Fibroblast of skin of right biceps (primary cell): ENCODE data around the gene ACTR3.

Experiments
- DNase-seq: peaks from one replicate; pipeline ENCODE4 v3.0.0-alpha.2; 2013

ACTR3 gene

DNA sequence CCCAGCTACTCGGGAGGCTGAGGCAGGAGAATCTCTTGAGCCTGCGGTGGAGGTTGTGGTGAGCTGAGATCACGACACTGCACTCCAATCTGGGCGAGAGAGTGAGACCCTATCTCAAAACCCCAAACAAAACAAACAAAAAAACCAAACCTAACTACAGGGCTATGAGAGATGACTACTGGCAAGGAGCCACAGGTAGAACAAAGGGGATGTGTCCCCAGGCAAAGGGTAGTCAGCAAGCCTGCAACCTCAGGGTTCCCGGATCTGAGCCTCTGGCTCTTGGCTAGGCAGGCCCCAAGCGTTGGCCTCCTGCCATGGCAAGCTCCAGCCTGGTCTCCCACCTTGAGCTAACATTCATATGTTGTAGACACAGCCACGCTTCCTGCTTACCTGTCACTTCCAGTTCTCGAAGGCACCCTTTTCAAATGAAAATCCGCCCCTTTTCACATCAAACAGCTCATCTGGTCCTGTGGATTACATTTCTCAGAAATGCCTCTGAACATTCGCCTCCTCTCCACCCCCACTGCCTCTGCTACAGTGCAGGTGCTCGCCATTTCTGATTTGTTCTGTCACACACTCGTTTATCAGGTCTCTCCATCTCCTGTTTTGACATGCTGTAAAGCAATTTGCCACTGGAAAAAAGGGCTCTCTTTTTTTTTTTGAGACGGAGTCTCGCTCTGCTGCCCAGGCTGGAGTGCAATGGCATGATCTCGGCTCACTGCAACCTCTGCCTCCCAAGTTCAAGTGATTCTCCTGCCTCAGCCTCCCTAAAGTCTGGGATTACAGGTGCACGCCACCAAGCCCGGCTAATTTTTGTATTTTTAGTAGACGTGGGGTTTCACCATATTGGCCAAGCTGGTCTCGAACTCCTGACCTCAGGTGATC, 13.1 kb upstream of the ACTR3 start:
- DNase-seq = no peak

GRCh38 chr2:113877711-113878598, 11.9 kb upstream of the ACTR3 start:
- peak; percentile 20 for DNase-seq

GRCh38 chr2:113878743-113879142, 11.1 kb upstream of the ACTR3 start:
- no peak for DNase-seq

DNA sequence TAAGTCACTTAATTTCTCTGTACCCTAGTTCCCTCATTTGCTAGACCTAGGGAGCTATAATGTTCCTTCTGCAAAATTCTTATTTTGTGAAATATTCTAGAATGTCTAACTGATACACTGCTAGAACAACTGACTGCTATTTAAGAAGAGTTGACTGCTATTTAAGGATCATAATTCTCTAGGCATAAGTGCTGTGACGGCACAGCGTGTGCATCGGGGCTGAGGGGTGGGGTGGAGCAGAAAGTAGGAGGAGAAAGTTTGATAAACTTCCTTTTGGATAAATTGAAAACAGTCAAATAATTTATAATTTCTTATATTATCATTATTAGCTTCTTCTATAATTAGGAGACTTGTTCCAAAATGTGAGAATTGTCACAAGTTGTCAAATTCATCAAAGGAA, 10.4 kb upstream of the ACTR3 start:
- DNase-seq = no peak

DNA sequence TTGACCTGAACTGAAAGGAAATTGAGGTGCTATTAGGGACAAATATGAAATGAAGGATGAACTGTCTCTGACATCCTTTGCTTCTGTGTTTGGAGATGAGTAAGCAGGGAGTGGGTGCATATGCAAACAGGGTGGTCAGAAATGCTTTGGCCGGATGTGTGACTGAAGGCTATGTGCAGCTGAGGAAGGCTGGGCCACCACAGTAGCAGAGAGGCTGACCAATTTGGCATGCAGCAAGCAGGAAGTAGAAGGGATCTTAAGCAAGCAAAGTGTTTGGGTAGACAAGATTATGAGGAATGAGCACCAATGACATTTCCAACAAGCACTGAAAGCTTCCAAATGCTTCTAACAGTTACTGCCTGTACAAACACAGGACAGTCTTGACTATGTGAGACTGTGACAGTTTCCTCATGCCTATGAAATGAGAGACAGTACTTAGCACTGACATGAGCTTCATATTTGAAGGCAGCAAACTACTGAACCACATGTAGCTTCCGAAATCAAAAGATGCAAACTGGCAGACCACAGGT, 3.3 kb upstream of the ACTR3 start:
- DNase-seq = peak; percentile 85

- no peak for DNase-seq
Measured at GRCh38 chr2:113887009-113887792, 2.7 kb upstream of the ACTR3 start.

- no peak for DNase-seq
Measured at GRCh38 chr2:113888641-113889470, 1.0 kb upstream of the ACTR3 start.

- peak; percentile 82 for DNase-seq
Measured at GRCh38 chr2:113890253-113891235, 655 bp downstream of the ACTR3 start.

GRCh38 chr2:113891265-113891959, 1.5 kb downstream of the ACTR3 start:
- DNase-seq = peak; percentile 46

DNA sequence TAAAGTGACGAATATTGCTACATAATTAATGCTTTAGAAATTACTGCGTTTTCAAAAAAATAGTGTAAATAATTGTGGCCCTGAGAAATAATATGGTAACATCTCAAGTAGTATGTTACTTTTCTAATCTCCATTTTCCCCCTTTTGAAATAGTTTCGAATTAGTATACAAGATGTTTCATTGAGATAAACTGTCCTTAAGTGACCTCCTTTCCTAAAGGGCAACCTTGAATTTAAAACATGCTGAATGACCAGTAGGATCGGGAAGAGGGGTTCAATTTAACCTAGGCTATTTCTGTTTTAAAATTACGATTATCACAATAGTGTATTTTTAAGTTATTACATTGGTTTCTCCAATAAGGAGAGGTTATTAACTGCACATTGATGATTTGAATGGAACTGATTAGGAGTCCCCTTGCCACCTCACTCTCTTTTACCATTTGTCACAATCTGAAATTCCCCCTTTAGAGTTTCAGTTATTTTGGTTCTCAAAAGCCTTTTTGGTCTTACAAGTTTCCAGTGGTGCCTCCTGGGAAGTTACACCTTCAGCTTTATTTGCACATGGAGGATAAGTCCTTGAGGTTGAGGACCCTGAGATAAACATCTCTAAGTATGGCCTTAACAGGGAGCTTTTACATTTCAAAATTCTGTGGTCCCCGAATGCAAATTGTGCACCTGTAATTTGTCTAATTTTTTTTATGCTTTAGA, 2.3 kb downstream of the ACTR3 start:
- no peak for DNase-seq

- DNase-seq = peak; percentile 92
Measured at GRCh38 chr2:113894156-113894743, 4.4 kb downstream of the ACTR3 start.

DNA sequence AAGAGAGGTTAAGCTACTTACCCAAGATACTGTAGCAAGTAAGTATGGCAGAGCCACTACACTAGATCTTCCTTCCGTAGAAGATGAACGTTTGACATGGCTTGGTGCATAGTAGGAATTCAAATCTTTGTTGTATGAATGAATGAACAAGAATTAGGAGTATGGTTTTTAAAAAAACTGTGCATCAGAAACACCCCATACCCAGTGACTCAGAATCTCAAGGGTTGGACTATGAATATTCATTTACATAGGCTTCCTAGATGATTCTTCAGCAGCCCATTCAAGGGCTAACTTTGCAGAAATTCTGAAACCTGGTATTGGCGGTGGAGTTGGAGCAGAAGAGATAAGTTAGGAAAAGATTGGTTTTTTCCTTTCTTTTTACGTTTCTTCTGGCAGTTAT, 5.4 kb downstream of the ACTR3 start:
- peak; percentile 26 for DNase-seq

DNA sequence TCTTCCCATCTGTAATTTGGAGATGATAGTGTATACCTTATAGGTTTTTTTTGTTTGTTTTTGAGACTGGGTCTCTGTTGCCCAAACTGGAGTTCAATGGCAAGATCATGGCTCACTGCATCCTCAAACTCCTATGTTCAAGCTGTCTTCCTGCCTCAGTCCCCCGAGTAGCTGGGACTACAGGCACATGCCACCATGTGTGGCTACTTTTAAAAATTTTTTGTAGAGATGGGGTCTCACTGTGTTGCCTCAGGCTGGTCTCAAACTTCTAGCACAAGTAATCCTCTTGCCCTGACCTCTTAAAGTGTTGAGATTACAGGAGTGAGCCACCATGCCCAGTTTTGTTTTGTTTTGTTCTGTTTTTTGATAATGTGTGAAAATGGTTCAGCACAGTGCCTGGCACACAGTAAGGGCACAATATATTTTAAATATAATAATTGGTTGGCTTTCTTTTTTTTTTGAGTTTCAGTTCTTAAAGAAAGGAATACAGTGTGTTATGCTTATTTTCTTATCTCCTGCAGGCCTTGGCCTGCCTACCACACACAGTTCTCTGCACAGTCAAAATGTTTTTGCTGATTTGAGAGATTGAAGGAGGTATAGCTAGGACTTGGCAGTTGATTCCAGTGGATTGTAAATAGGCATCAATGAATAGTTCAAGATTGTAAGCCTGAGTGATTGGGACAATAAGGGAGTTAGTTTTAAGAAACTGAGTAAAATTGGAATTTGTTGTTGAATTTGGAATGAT, 6.1 kb downstream of the ACTR3 start:
- DNase-seq = no peak

GRCh38 chr2:113896791-113897190, 6.9 kb downstream of the ACTR3 start:
- DNase-seq = peak; percentile 41

GRCh38 chr2:113898081-113898480, 8.2 kb downstream of the ACTR3 start:
- no peak for DNase-seq

- no peak for DNase-seq
Measured at GRCh38 chr2:113899166-113899565, 9.3 kb downstream of the ACTR3 start.

GRCh38 chr2:113901943-113902342, 12.1 kb downstream of the ACTR3 start:
- DNase-seq = no peak

DNA sequence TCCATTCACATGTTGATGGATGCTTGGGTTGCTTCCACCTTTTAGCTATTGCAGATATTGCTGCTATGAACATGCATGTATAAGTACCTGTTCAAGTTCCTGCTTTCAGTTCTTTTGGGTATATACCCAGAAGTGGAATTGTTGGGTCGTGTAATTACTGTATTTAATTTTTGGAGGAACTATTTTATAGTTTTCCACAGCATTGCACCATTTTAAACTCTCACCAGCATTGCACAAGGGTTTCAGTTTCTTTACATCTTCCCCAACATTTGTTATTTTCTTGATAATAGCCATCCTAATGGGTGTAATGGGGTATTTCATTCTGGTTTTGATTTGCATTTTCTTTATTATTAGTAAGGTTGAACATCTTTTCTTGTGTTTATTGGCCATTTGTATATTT, 16.0 kb downstream of the ACTR3 start:
- DNase-seq = no peak
